GM11168 (cell line): ENCODE data around the gene RTKN2.
"Not testable (repeated sequence)": the region's sequence is repeated elsewhere in the genome, so short reads cannot be mapped to it uniquely, and the experiment has no call there.

ENCODE experiments used
- in situ Hi-C: fragments of 300-500 bp; cut with MboI; formaldehyde crosslinking; loops from one replicate; pipeline ENCODE4 v1.12.0; 2022; ENCODE audit warnings: low sequenced_read_pairs; ENCODE audit not compliant: unreplicated experiment

The RTKN2 gene, protein sequence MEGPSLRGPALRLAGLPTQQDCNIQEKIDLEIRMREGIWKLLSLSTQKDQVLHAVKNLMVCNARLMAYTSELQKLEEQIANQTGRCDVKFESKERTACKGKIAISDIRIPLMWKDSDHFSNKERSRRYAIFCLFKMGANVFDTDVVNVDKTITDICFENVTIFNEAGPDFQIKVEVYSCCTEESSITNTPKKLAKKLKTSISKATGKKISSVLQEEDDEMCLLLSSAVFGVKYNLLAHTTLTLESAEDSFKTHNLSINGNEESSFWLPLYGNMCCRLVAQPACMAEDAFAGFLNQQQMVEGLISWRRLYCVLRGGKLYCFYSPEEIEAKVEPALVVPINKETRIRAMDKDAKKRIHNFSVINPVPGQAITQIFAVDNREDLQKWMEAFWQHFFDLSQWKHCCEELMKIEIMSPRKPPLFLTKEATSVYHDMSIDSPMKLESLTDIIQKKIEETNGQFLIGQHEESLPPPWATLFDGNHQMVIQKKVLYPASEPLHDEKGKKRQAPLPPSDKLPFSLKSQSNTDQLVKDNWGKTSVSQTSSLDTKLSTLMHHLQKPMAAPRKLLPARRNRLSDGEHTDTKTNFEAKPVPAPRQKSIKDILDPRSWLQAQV

DNA sequence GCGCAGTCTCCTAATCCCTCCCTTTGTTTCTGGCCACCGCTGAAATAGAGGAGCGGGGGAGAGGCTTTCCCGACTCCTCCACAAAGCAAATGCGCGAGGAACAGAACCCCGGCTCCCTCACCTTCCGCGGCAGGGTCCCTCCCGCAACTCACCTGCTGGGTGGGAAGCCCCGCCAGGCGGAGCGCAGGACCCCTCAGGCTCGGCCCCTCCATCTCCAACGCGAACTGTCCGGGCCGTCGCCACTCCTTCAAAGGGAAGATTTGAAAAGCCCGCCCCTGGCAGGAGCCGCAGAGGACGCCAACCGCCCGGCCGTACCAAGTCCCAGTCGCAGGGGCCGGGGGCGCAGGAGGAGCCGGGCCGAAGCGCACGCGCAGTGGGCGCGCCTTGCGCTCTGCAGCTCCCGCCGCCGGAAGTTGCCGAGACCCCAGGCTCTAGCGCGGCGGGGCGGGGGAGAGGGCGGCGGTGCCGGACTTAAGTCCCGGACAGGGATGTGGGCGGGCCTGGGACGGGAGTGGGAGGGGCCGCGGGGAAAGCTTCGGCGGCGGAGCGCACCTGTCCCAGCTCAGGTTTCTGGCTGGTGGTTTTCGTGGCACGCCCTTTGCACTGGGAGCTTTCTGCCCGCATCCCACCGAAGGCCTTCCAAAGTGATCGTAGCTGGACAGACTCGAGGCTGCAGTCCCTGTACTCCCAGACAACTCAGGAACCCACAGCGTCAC lies at the start of gene RTKN2:
Gene RTKN2 (minus strand): TSS at position 446 of the 716 bp plus-strand sequence. CDS start 234 bp downstream, at position 212.
- in situ Hi-C loops: no loop called here

DNA sequence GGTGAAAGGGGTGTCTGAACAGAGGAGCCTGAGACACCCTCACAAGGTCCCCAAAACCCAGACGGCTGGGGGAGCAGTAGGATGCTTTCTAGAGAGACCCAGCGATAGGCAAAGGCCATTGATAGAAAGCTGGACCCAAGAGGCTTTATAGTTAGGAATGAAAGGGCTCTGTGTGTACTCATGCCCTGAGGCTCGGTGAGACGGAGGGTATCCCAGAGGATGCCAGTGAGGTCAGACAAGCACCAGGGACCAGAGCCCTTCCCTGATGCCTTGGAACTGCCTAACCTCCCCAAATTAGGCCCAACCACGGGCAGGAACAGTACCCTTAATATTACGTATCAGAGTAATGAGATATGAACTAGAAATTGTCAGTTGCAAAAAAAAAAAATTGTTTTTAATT lies 48.6 kb upstream of the RTKN2 start:
- in situ Hi-C loops: no loop called here

DNA sequence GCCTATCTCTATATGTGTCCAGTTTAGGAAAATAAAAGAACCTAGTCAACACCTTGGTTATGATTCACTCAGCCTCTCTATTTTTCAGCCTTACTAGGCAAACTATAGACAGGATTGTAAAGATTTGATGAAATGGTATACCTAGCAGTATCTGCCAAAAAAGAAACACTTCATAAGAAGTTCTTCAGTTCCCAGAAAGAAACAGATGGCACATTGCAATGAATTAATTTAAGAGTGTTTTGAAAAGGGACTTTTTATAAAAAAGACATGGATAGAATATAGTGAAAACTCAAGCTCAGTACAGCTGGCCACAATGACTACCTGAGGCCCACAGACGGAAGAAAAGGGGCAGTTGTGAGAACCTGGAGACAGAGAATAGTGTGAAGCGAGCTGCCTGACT lies 40.6 kb upstream of the RTKN2 start:
- in situ Hi-C loops: no loop called here

DNA sequence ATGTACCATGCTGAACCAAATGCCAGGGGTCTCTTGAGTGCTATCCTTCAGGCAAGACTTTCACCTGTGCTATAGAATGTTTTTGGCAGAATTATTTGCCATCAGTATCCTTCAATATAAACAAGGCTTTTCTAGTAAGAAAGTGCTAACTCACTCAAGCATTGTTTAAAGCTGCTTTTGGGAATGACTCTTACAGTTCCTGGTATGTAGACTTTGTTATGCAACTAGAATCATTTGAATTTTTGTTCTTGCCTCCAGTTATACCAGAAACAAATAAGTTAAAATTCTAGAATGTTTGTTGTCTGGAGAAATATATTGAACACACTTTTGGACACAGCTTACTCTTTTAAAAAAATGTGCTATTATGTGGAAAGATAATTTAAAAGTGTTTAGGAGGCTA lies 39.5 kb upstream of the RTKN2 start:
- in situ Hi-C loops: no loop called here

DNA sequence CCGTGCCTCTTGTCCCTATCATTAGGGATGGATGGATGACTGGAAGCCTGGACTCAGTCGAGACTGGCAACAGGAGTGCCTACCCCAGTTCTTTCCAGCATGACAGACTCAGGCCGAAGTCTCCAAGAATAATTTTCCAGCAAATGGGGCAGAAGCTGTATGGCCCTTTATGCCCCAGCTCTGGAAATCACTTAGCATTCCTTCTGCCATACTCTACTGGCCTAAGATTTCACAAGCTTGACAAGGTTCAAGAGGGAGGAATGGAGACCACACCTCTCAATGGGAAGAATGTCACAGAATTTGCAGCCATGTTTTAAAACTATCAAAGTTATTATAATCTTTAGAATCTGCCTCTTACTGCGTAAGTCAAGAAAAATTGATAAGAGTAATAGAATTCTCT lies 39.0 kb upstream of the RTKN2 start:
- in situ Hi-C loops: no loop called here

DNA sequence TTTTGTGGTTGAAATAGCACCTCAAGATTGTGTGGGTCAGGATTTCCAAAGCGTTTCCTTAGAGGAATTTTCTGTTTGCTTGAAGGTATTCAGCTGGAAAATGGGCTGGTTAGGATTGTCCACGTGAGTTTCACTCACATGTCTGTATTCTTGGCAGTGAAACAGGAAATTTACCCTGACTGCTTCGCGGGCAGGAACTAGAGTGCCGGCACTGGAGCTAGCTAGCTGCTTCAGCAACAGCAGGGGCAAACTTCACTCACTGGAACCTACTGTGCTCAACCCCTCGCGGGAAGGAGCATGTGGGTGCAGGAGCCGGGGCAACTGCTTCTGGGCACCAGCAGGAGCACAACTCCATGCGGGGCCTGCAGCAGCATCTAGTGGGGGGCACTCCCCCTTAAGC lies 38.0 kb upstream of the RTKN2 start:
- in situ Hi-C loops: no loop called here

DNA sequence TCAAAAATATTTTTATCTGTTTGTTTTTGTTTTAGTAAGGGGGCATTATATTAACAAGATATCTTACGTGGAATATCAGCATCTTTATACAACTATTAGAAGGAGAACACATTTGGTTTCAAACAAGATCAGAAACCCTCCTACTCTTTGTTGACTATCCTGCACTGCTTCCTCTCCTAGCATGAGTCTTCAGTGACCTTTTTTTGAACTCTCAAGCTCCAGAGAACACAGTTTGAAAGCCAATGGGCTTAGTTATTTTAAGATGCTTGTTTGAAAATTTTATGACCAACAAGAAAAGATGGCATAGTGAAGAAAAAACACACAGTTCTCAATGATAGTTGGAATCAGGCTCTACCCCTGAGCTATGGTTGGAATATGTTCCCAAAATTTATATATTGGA lies 37.2 kb upstream of the RTKN2 start:
- in situ Hi-C loops: no loop called here

DNA sequence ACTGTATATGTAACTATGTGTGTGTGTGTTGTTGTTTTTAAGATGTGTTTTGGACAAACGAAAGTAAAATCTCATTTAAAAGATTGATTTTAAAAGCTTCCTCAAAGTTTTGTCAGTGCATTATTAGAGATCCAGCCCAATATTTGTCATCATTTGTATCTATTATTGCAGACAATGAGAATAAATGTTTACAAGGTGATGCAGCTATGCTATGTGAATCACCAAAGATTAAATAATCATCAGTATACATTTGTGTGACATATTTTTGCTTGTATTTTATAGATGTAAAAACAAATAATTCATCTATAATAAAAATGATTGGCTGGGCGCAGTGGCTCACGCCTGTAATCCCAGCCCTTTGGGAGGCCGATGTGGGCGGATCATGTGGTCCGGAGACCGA lies 35.3 kb upstream of the RTKN2 start:
- in situ Hi-C loops: no loop called here

DNA sequence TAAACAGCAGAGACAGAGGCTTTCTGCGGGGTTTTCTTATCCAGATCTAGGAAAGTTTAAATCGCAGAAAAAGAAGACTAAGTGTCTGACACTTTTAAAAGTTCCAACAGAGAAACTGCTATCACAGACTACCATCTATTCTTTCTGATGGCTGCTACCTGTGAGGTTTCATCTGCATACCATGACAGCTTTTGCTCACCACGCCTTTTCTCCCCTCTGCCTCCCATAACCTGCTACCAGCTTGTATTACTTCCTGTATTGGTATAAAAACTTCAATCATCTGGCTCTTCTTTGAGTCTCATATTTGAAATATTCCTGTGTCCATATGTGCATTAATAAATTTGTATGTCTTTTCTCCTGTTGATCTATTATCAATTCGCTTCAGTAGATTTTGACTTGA lies 34.1 kb upstream of the RTKN2 start:
- in situ Hi-C loops: no loop called here

DNA sequence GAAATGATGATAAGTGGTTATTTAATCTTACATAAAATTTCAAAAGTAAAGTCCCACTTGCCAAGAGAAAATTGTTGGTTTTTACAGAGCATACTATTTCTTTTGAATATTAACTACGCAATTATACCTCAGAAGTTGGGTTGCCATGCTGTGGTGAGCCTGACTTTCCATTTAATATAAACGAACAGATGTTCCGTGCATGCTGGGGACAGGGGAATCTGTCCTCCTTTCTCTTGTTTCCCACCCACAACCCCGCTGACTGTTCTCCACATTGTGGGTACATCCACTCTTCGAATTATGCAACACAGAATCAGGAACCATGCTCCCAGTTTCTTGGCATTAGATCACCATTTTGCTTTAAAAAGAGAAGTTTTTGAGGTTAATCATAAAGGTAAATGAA lies 29.2 kb upstream of the RTKN2 start:
- in situ Hi-C loops: no loop called here

DNA sequence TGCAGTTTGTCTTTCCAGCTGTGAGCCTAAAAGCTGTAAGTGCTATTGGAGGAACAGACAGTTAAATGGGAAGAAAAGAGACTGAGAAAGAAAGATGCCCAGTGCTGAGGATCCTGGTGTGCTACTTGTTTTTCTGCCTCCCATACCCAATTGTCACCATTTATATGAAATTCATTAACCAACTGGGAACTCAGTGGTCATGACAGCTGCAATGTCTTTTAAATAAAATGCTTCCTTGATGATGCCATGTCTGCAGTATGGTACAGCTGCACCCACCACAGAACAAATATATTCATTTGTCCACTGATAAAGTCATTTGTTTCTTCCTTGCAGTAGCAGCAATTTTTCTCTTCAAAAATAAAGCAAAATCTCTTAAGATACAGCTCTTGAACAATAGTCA lies 15.6 kb upstream of the RTKN2 start:
- in situ Hi-C loops: no loop called here

DNA sequence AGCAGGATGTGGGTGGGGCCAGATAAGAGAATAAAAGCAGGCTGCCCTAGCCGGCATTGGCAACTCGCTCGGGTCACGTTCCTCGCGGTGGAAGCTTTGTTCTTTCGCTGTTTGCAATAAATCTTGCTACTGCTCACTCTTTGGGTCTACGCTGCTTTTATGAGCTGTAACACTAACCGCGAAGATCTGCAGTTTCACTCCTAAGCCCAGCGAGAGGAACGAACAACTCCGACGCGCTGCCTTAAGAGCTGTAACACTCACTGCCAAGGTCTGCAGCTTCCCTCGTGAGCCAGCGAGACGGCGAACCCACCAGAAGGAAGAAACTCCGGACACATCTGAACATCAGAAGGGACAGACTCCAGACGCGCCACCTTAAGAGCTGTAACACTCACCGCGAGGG lies 12.7 kb upstream of the RTKN2 start:
- in situ Hi-C loops: not testable (repeated sequence)

DNA sequence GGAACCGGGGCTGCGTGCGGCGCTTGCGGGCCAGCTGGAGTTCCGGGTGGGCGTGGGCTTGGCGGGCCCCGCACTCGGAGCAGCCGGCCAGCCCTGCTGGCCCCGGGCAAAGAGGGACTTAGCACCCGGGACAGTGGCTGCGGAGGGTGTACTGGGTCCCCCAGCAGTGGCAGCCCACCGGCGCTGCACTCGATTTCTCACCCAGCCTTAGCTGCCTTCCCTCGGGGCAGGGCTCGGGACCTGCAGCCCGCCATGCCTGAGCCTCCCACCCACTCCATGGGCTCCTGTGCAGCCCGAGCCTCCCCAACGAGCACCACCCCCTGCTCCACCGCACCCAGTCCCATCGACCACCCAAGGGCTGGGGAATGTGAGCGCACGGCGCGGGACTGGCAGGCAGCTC lies 11.7 kb upstream of the RTKN2 start:
- in situ Hi-C loops: not testable (repeated sequence)

DNA sequence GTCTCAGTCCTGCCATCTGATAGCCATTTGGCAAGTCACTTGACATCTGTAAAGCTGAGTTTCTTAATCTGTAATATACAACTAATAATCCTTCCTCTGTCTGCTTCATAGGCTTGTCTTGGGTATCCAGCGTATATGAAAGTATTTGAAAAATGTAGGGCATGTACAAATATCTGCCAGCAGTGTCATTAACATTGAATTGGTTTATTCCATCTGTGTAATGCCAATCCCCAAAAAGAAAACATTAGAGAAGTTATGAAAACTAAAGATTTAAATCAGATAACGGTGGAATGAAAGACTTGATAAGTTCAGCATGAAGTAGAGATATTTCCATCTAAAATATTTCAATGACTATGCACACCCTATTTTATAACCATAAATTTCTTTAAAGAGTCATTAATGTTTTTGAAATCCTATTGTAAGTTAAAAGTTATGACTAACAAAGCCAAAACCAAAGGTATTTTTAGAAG lies 9.8 kb upstream of the RTKN2 start:
- in situ Hi-C loops: no loop called here

DNA sequence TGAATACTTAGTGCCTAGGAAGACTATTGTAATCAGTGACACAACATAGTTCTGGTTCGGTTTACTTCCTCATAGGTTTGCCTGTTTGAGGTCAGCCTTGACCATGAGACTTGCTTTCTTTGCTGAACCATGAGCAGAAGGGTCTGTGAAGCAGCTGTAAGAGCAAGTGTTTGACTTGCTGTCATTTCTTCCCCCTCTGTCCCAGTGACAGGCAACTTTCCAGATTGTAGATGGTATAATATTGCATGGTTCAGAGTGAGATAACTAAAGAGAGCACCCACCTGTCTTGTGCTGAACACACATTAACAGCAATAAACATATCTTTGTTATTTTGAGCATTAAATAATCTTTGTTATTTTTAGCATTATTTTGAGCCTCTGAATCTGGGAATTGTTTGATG lies 9.3 kb upstream of the RTKN2 start:
- in situ Hi-C loops: no loop called here

DNA sequence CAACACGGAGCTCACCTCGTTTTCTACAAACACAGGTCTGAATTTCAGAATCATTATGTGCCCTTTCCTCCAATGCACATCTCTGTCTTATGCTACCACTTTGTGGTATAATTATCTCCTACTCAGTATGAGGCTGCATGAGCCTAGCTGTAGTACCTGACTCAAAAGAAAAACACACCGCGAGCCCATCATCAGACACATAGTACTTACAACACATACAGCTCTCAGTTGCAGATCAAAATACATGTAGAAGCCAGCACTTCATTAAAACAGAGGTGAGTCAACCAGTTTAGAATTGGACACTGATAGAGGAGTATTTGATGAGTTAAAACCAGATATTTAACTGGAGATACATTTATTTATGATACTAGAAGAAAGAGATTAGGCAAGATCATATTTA lies 1.4 kb upstream of the RTKN2 start:
- in situ Hi-C loops: no loop called here

DNA sequence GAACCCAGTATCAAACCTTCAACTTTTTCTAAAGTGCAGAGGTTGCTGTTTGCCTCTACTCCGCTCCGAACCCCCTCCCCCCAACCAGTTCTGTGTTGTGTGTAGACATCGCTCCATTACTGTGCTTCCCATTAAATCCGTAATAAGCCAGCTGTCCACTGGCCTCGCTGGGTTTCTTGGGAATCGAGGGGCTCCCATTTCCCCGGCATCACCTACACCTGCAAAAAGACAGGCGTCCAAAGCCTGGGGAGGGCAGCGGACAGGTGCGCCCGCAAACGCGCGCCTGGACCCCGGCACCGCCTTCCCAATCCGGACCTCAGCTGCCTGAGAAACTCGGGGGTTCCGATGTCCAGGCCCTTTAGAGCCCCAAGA lies 631 bp downstream of the RTKN2 start:
- in situ Hi-C loops: no loop called here

DNA sequence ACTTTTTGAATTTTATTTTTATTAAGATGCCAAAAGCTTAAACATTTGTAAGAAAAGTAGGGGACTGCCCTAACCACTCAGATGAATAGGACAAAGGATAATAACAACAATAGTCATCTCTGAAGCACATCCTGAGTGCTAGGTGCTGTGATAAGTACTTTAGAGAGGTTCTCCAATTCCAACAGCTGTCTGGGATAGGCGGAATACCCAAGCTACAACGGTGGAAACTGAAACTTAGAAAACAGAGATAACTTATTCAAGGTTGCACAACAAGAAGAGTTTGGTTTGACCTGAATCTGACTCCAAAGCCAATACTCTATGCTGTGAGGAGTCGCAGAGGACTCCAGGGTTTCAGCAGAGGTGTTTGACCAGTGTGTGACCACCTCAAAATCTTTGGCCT lies 2.0 kb downstream of the RTKN2 start:
- in situ Hi-C loops: no loop called here

DNA sequence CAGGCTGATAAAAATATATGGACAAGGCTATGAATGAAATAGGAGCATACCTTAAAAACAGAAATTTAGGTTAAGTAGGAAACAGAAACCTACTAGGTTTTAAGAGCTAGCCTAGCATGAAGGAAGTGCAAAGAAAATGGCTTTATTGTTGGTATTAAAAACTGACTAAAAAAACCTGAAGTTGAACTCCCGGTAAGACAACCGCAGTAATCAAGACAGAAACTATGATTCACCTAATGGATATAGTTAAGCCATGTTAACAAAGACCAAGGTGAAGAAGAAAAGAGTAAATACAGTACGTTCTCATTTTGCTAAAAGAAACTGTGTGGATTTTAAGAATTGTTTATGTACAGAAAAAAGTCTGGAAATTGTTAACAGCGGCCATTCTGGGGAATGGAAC lies 2.5 kb downstream of the RTKN2 start:
- in situ Hi-C loops: no loop called here

DNA sequence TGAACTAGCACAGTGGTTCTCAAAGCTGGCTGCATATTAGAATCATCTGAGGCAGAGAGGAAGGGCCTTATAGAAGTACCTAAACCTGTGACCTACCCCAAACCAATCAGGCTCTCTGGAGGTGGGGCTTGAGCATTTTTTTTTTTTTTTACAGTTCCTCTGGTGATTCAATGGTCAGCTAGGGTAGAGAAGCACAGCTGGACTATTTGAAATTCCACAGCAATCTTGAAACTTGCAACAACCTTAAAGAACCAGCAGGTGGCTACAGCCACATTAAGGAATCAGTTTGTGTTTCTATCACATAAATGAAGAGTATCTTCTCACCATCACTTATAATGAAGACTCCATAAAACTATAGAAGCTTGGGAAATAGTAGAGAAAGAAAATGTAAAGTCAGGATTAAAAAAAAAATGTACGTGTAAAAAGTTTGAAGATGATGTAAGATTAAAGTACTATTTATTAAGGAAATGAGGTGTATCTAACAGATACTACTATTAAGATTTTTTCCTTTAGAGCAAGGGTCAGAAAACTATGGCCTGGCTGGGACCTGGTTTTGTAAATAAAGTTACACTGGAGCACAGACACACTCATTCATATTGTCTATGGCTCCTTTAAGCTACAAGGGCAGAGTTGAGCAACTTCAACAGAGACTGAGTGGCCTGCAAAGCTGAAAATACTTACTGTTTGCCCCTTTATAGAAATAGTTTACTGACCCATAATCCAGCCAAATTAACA lies 3.8 kb downstream of the RTKN2 start:
- in situ Hi-C loops: no loop called here

DNA sequence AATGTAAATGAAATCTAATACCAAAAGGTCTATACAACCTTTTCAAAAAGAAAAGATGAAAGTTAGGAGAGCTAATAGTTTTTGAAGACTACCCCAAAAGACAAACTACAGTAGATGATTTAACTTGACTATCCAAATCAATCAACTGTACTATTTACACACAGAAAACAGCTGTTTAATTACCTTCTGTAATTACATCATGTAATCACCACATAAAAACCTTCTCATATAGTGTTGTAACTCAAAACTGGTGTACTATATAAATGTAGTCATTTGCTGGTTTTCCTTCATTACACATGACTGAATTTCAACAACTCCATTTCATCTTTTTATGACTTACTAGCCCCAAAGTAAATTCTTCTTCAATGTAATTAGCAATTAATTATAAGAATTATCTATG lies 4.5 kb downstream of the RTKN2 start:
- in situ Hi-C loops: no loop called here
